Activated T-cell treated with anti-CD3 and anti-CD28 coated beads, Interleukin-2, amount 50 U/mL, for 72 hours (primary cell): ENCODE results near the gene NUMB. TPM values are rescaled to one million over a fixed set of nuclear protein-coding genes. Genes with fewer than 3 reads are reported as not detected.
A peak's percentile ranks its signal among the peaks of the same experiment; 100 is the strongest.
"Not testable (repeated sequence)": the region's sequence is repeated elsewhere in the genome, so short reads cannot be mapped to it uniquely, and the experiment has no call there.

Experiments used
- ATAC-seq, 2 donors: fragments of 150-1000 bp; cut with Tn5 transposase; replicated peaks in 1 of 2; 2 replicates each; pipeline ENCODE4 v1.10.0; 2021; ENCODE audit warnings: moderate library complexity in 2 of 2, mild to moderate bottlenecking in 1 of 2
- DNase-seq, 2 donors: peaks; one replicate each; pipeline ENCODE4 v3.0.0; 2021 to 2022; ENCODE audit warnings: mixed read lengths in 1 of 2
- H3K27ac Mint-ChIP-seq: one replicate; pipeline ENCODE4 v1.8.0; 2022; ENCODE audit warnings: mild to moderate bottlenecking, moderate library complexity, mixed read lengths
- H3K27me3 Mint-ChIP-seq: one replicate; pipeline ENCODE4 v1.8.0; 2022; ENCODE audit warnings: low read depth, mixed read lengths
- H3K36me3 Mint-ChIP-seq, 2 donors: one replicate each; pipeline ENCODE4 v1.8.0; 2022; ENCODE audit warnings: mixed read lengths in 2 of 2, mild to moderate bottlenecking in 1 of 2; ENCODE audit not compliant: insufficient read depth in 2 of 2
- H3K4me1 Mint-ChIP-seq: one replicate; pipeline ENCODE4 v1.8.0; 2022; ENCODE audit warnings: low read depth, mixed read lengths
- H3K4me3 Mint-ChIP-seq, 2 donors: one replicate each; pipeline ENCODE4 v1.8.0; 2022; ENCODE audit warnings: mild to moderate bottlenecking in 2 of 2, mixed read lengths in 2 of 2, moderate library complexity in 2 of 2
- H3K9me3 Mint-ChIP-seq, 2 donors: one replicate each; pipeline ENCODE4 v1.8.0; 2022; ENCODE audit warnings: mixed read lengths in 2 of 2
- total RNA-seq, 2 donors: library from RNA; stranded (reverse); gene quantifications; one replicate each; pipeline ENCODE4 v1.2.3, GENCODE V29; 2022

NUMB gene
- total RNA-seq, 2 donors from 2014 or later: 63.4 to 66.3 TPM

GRCh38 chr14:73426877-73427276 lies 31.5 kb downstream of the NUMB start:
- no peak overlapping the region for H3K4me3 Mint-ChIP-seq
- ATAC-seq (no peak), DNase-seq (no peak)
- no peaks in the 10 kb centered on the region for H3K27me3 Mint-ChIP-seq
- H3K27ac Mint-ChIP-seq: no peak overlapping the region
- H3K9me3 Mint-ChIP-seq: no peaks in the 10 kb centered on the region
- H3K36me3 Mint-ChIP-seq: peaks cover 0 to 1% of the 10 kb centered on the region in 2 donors
- H3K4me1 Mint-ChIP-seq: no peaks in the 10 kb centered on the region

DNA sequence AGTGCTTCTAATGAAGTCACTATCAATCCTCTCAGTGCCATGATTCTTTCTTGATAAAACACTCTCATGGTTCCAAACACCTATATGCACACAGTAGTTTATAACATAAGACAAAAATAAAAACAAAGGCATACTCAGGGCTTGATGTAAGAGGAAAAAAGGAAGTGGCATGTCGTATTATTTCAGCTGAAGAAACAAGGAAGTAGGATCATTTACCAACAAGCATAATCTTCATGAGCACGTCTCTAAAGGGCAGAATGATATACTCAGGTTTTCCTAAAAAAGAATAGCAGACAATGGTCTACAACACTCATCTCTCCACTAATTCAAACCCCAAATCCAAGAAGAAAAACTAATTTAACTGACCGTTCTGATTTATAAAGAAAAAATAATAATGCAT lies 33.9 kb downstream of the NUMB start:
- Mint-ChIP-seq H3K4me1 (no peaks in the 10 kb centered on the region), H3K27ac (no peak overlapping the region), H3K27me3 (no peaks in the 10 kb centered on the region), H3K36me3 (peaks cover 0 to 1% of the 10 kb centered on the region in 2 donors), H3K4me3 (no peak overlapping the region), H3K9me3 (no peaks in the 10 kb centered on the region)
- DNase-seq (no peak), ATAC-seq (no peak)

GRCh38 chr14:73423092-73423491 lies 35.3 kb downstream of the NUMB start:
- not testable (repeated sequence) for DNase-seq, H3K4me1 Mint-ChIP-seq, H3K27me3 Mint-ChIP-seq, ATAC-seq, H3K4me3 Mint-ChIP-seq, H3K27ac Mint-ChIP-seq, H3K36me3 Mint-ChIP-seq, H3K9me3 Mint-ChIP-seq

DNA sequence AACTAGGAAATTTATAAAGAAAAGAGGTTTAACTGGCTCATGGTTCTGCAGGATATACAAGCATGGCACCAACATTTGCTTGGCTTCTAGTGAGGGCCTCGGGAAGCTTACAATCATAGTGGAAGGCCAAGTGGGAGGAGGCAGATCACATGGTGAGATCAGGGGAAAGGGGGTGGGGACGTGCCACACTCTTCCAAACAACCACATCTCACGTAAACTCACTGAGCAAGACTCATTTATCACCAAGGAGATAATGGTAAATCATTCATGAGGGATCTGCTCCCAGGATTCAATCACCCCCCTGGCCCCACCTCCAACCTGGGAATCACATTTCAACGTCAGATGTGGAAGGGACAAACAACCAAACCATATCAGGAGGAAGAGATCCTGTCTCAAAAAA lies 35.8 kb downstream of the NUMB start:
- Mint-ChIP-seq H3K27me3 (no peaks in the 10 kb centered on the region), H3K9me3 (no peaks in the 10 kb centered on the region), H3K36me3 (peaks cover 0 to 1% of the 10 kb centered on the region in 2 donors), H3K4me3 (no peak overlapping the region), H3K27ac (no peak overlapping the region), H3K4me1 (no peaks in the 10 kb centered on the region)
- ATAC-seq (no peak), DNase-seq (no peak)

- H3K36me3 Mint-ChIP-seq: peaks cover 0 to 2% of the 10 kb centered on the region in 2 donors
- no peaks in the 10 kb centered on the region for H3K9me3 Mint-ChIP-seq
- H3K27ac Mint-ChIP-seq: no peak overlapping the region
- H3K27me3 Mint-ChIP-seq: no peaks in the 10 kb centered on the region
- H3K4me3 Mint-ChIP-seq: no peak overlapping the region
- DNase-seq (no peak), ATAC-seq (no peak)
- no peaks in the 10 kb centered on the region for H3K4me1 Mint-ChIP-seq
Observed at GRCh38 chr14:73418227-73418626, 40.1 kb downstream of the NUMB start.

- H3K36me3 Mint-ChIP-seq: peaks cover 2 to 11% of the 10 kb centered on the region in 2 donors
- not testable (repeated sequence) for H3K27ac Mint-ChIP-seq, H3K9me3 Mint-ChIP-seq, H3K27me3 Mint-ChIP-seq, ATAC-seq, H3K4me3 Mint-ChIP-seq, DNase-seq, H3K4me1 Mint-ChIP-seq
Observed at GRCh38 chr14:73406248-73406647, 52.1 kb downstream of the NUMB start.

- Mint-ChIP-seq H3K4me3 (no peak overlapping the region), H3K27ac (no peak overlapping the region), H3K36me3 (peaks cover 2 to 5% of the 10 kb centered on the region in 2 donors), H3K4me1 (no peaks in the 10 kb centered on the region), H3K9me3 (no peaks in the 10 kb centered on the region), H3K27me3 (no peaks in the 10 kb centered on the region)
- no peak for ATAC-seq
- no peak for DNase-seq
Observed at GRCh38 chr14:73403181-73403752, 55.1 kb downstream of the NUMB start.

GRCh38 chr14:73402579-73402978 lies 55.8 kb downstream of the NUMB start:
- no peak for ATAC-seq
- H3K27me3 Mint-ChIP-seq: no peaks in the 10 kb centered on the region
- no peak overlapping the region for H3K27ac Mint-ChIP-seq
- no peak overlapping the region for H3K4me3 Mint-ChIP-seq
- peaks cover 2 to 3% of the 10 kb centered on the region in 2 donors for H3K36me3 Mint-ChIP-seq
- DNase-seq: no peak
- H3K9me3 Mint-ChIP-seq: no peaks in the 10 kb centered on the region
- H3K4me1 Mint-ChIP-seq: no peaks in the 10 kb centered on the region

GRCh38 chr14:73397810-73398209 lies 60.5 kb downstream of the NUMB start:
- H3K36me3 Mint-ChIP-seq: peaks cover 2% of the 10 kb centered on the region in 2 donors
- H3K4me1 Mint-ChIP-seq: peaks cover 6% of the 10 kb centered on the region
- no peak overlapping the region for H3K4me3 Mint-ChIP-seq
- no peaks in the 10 kb centered on the region for H3K27me3 Mint-ChIP-seq
- no peaks in the 10 kb centered on the region for H3K9me3 Mint-ChIP-seq
- no peak for DNase-seq
- no peak for ATAC-seq
- peak overlapping the region; percentile 22 for H3K27ac Mint-ChIP-seq

DNA sequence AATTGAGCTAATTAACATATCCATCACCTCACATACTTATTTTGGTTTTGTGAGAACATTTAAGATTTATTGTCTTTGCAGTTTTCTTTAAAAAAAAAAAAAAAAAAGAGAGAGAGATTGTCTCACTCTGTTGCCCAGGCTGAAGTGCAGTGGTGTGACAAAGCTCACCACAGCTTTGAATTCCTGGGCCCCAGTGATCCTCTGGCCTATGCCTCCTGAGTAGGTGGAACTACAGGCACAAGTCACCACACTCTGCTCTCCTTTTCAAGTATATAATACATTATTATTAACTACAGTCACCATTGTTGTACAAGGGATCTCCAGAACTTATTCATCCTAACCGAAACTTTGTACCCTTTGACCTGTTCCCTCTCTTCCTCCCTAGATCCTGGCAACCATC lies 64.0 kb downstream of the NUMB start:
- no peak overlapping the region for H3K4me3 Mint-ChIP-seq
- no peaks in the 10 kb centered on the region for H3K9me3 Mint-ChIP-seq
- no peak for DNase-seq
- H3K4me1 Mint-ChIP-seq: peaks cover 13% of the 10 kb centered on the region
- H3K27me3 Mint-ChIP-seq: no peaks in the 10 kb centered on the region
- H3K36me3 Mint-ChIP-seq: peaks cover 2 to 4% of the 10 kb centered on the region in 2 donors
- ATAC-seq: no peak
- H3K27ac Mint-ChIP-seq: no peak overlapping the region

- H3K27ac Mint-ChIP-seq: no peak overlapping the region
- peaks cover 13% of the 10 kb centered on the region for H3K4me1 Mint-ChIP-seq
- H3K27me3 Mint-ChIP-seq: no peaks in the 10 kb centered on the region
- no peak for ATAC-seq
- peak overlapping the region in 1 of 2 donors; percentile 37 for H3K4me3 Mint-ChIP-seq
- peaks cover 2 to 4% of the 10 kb centered on the region in 2 donors for H3K36me3 Mint-ChIP-seq
- DNase-seq: no peak
- H3K9me3 Mint-ChIP-seq: no peaks in the 10 kb centered on the region
Observed at GRCh38 chr14:73393375-73393774, 65.0 kb downstream of the NUMB start.

- no peaks in the 10 kb centered on the region for H3K27me3 Mint-ChIP-seq
- peak overlapping the region in 1 of 2 donors; percentile 37 for H3K4me3 Mint-ChIP-seq
- ATAC-seq: peak; percentile 69 to 82
- no peak for DNase-seq
- no peaks in the 10 kb centered on the region for H3K9me3 Mint-ChIP-seq
- peaks cover 2 to 4% of the 10 kb centered on the region in 2 donors for H3K36me3 Mint-ChIP-seq
- peaks cover 13% of the 10 kb centered on the region for H3K4me1 Mint-ChIP-seq
- H3K27ac Mint-ChIP-seq: peak overlapping the region; percentile 30
Observed at GRCh38 chr14:73392329-73393257, 65.8 kb downstream of the NUMB start.

- ATAC-seq, H3K27ac Mint-ChIP-seq, DNase-seq, H3K4me3 Mint-ChIP-seq, H3K9me3 Mint-ChIP-seq, H3K4me1 Mint-ChIP-seq, H3K27me3 Mint-ChIP-seq: not testable (repeated sequence)
- peaks cover 7 to 11% of the 10 kb centered on the region in 2 donors for H3K36me3 Mint-ChIP-seq
Observed at GRCh38 chr14:73387860-73388259, 70.5 kb downstream of the NUMB start.
